DMS53 (cell line): Measurements from ENCODE around the gene DCC.
A peak's percentile ranks its signal among the peaks of the same experiment; 100 is the strongest.

ENCODE experiments used
- DNase-seq: peaks from one replicate; lab custom pipeline; 2025; lab: John Stamatoyannopoulos, UW

The DCC gene

GRCh38 chr18:52499644-52500043 is 159.6 kb downstream of the DCC start:
- peak; percentile 99 for DNase-seq

- no peak for DNase-seq
Measured at GRCh38 chr18:52504589-52504988, 164.6 kb downstream of the DCC start.

DNA sequence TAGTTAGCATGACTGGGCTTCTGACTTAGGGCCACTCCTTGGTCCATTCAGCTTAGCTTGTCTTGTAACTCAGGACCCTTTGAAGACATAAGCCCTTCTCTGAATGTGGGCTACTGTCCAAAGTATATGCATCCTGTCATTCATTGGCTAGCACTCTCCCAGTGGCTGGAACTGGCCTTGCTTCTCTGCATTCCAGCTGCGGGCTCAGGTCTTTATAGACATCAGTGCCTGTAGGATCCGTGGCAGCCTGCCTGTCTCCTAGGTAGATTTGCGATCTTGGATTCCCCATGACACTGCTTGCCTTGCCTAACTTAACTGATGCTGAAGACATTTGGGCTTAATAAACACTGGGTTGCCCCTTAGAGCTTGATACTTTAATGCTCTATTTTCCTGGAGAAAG is 170.1 kb downstream of the DCC start:
- no peak for DNase-seq

DNA sequence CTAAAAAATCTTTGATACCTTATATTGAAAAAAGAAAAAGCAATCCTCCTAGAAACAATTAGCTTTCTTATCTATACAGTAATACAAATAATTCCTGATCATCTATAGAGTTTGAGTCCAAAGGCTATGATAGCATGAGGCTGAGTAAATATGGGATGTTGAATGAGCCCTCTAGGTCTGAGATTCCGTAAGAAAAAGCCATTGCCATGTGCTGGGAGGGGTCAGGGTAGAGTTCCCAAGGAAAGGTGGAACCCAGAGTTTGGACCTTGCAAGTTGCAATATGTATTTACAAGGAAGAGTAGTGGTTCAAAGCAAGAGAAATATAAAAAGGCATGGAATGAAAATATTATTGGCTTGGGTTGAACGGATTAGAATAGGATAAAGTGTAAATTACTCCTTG is 178.1 kb downstream of the DCC start:
- DNase-seq, result no peak

DNA sequence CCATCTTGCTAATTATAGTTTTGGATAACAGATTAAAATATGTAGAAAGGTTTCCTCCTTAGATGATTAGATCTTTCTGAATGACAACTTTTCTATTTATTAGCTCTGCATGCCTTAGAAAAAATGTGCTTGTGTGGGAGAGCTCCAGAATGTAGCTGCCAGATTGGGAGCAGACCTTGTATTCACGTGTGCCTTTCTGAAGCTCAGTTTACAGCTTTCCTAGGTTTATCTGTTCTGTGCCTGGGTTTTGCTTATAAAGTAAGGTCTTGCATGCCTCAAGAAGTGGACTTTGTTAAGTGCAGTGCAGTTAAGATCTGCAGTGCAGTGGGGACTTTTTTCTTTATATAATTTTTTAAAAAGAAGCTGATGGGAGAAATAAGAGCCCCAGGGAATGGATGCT is 179.0 kb downstream of the DCC start:
- no peak for DNase-seq

GRCh38 chr18:52523566-52523965 is 183.6 kb downstream of the DCC start:
- DNase-seq, result no peak

- no peak for DNase-seq
Measured at GRCh38 chr18:52531836-52532235, 191.8 kb downstream of the DCC start.

DNA sequence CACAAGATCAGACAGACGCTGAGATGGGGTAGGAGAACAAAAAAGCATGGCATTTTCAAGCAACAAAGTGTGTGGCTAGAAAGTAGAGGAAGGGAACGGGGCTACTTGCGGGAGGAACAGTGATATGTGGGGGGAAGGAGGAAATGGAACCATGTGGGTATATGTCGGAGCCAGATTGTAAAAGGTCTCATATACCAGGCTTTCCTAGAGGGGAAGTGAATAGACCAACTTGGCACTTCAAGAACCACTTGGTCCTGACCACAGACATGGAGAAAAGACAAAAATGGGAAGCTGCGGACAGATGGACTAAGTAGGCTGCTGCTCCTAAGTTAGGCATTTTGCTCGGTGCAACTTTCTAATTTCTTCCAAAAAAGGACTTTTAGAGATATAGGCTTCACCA is 196.0 kb downstream of the DCC start:
- DNase-seq, result no peak

DNA sequence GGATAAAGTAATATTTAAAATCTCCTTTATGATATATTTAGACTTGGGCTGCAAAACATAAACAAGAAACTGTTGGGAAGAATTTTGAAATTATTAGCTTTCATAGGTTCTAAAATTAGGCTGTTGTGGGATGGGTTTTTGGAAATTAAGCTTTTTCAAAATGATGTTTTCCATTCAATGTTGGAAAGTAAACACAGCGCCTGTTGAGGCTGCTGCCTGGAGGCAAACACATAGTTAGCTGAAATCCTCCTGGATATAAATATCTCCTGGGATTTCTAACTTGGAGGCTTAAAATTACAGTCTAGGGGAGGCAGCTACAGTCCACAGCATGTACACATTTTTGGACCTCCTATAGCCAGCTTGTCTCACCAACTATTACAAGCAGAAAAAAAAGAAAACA is 197.3 kb downstream of the DCC start:
- DNase-seq, result no peak

DNA sequence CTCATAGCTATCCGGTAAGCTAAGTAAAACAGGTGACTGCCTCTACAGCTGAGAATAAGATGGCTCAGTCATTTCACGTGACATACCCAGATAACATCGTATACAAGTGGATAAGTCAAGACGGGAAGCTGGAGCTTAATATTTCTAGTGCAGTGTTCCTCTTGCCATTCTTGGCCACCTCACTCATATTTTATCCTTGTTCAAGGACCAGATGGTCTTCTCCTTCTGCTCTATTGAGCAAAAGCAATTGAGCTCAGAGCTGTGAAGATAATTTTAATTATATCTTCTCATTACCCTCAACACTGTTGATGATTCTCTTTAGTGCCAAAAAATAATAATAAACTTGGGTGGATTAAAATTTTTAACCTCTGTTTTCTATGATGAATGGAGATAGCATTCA is 201.1 kb downstream of the DCC start:
- no peak for DNase-seq

- DNase-seq, result no peak
Measured at GRCh38 chr18:52544086-52544485, 204.1 kb downstream of the DCC start.

DNA sequence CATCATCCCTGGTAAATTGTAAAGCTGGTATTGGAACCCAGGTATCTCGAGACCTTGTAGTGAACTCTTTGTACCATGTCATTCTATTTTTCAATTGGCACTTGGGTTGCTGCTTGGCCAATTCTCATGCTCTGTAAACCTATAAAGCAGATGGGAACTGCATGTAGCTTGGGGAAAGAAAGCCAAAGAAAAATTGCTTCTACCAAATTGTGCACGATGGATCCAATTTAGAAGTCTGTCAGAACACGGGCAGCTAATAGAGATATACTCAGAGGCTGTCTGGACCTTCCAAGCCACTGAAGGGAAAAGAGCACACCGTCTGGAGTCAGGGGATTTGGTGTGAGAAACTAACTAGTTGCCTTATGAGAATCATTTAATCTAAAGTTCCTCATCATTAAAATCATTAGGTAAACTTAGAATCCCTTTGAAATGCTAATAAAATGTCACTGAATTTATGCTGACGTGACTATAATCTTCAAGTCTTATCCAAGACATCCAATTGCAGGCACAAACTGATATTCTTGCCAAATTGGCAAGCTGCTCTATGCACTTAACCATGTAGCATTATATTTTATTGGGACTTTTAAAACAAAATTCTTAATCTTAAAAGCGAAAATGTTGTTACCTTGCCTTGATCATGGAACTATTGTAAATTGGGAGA is 206.8 kb downstream of the DCC start:
- DNase-seq, result no peak

DNA sequence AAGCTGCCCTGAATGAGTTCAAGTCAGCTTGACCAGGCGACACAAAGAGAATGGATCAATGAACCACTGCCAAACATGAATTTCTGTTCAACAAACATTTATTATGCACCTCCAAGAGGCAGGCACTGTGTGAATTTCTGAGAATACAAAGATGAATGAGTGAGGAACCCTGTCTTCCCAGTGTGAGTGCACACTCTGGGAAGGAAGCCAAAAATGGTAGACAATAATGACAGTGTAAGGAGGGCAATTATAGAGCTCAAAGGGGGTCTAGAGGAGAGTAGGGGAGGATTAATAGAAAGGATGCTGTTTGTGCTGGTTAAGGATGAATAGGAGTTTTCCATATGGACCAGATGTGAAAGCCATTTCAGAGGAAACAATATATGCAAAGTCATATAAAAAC is 213.4 kb downstream of the DCC start:
- DNase-seq, result no peak

DNA sequence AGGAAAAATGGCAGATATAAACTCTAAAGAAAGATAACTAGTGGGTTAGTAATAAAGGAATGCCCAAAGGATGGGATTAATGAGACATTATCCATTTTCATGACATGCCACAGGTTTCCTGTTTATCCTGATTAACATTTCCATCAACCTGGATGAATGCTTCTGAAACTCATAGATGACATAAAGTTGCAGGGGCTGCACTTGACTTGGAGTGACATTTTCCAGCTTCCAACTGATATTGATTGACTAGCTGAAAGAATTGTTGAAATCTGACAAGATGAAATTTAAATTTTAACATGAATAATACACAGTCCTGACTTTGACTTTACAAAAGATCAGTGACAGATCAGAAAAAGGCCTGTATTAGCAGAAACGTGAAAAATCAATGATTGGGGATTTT is 214.2 kb downstream of the DCC start:
- DNase-seq, result no peak

- DNase-seq, result no peak
Measured at GRCh38 chr18:52567360-52567759, 227.4 kb downstream of the DCC start.

- DNase-seq, result peak; percentile 14
Measured at GRCh38 chr18:52569492-52569891, 229.5 kb downstream of the DCC start.

DNA sequence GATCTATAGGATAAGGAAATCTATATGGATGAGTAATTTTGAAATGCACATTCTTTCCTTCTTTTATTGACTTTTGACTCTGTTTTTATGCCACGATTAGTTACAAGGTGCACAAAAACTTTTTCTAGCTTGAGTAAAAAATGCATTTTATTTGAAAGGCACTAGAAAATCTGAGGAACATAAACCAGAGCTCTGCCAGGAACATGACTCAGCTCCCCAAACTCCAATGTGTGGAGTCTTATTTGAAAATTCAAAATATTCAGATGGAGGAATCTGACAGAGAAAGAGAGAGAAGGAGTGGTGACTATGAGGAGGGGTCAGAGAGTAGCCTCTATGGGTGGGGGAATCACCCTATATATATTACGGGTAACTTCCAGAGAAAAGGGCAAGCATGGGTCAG is 231.0 kb downstream of the DCC start:
- DNase-seq, result no peak

DNA sequence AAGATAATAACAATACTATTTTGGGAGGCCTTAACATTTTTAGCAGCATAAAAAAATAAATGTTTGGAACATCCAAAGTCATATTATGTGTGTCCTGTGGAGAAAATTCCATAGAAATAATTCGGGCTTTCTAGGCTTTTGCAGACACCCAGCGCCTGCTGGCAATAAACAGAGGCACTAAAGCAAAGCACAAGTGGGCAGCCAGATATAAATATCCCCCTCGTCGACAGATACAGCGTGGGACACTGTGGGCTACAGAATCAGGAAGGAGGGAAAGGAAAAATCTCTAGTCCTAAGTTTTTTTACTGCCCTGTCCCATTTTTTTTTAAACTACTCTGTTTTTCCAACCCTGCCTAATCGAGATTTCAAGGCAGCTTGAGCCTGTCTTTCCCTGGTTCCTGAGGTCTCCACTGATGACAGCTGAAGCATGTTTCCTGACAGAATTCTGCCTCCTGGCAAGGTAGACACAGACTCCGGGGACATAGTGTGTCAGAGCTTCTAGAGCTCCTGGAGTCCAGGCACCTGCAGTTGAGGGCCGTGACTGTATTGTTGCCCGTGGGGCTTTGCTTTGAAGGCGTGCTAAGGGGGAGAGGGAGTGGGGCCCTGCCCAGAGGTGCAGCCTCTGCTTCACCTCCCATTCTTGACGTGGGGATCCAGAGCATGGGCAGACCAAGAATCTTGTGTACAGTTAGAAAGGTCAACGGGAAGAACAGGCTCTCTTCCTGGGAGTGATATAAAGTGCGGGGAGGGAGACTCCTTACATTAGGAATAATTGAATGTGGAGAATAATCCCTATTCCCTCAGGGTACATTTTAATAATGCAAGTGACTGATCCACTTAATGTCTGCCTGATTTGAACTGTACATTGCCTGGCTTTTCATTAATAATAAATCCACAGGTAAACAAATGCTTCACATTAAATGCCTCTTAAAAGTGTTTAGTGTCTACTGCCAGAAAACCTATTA is 232.3 kb downstream of the DCC start:
- DNase-seq, result no peak

DNA sequence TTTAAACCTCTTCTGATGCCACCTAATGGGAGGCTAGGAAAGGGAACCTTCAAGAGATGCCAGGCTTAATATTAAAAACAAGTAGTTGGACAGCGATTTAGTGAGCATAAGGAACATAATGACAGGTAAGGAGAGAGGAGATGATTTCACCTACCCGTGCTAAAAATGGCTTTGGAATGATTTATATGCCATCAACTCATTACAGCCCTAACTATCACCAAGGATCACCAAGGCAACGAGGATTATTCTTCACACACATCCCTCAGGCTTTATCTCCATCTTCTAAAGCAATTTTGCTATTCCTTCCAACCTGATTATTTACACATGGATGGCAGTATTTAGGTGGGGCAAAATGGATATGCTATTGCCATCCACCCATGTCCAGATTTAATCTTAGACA is 237.8 kb downstream of the DCC start:
- DNase-seq, result no peak

- no peak for DNase-seq
Measured at GRCh38 chr18:52582061-52582460, 242.1 kb downstream of the DCC start.

- DNase-seq, result peak; percentile 22
Measured at GRCh38 chr18:52582516-52582915, 242.5 kb downstream of the DCC start.

GRCh38 chr18:52588931-52589330 is 248.9 kb downstream of the DCC start:
- DNase-seq, result no peak

DNA sequence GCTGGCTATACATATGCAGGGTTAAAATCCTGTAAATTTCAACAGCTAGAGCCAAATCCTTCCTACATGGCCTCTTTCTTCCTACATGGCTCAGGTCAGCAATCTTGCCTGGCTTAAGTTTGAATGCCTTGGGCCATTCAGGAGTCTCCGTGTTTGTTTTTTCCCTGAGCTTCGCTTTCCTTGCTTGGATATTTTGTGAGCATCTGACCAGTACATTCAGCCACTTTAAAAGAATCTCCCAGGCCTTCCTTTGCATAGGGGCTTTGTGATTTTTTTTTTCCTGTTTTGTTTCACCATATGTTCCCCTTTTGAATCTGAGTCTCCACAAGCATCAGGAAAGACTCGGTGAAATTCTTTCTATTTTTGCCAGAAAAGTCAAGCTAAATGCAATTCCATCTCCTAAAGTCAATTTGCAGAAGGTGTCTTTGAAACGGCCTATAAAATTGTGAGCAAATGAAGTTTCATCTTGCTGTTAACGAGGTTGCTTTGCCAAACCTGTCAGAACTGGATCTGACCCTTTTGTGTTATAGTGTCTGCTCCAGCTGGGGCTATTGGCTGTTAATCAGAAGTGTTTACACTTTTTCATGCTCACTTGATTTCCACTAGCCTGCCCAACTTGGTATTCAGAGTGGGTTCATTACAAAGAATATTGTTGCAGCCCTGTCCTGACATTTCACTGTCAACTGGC is 256.9 kb downstream of the DCC start:
- peak; percentile 97 for DNase-seq
